HG02885 (cell line): ENCODE data around the gene FGF23.

Source experiments
- ATAC-seq: cut with Tn5 transposase; IDR thresholded peaks from one replicate; pipeline ENCODE4 v1.9.1; 2021; ENCODE audit warnings: mild to moderate bottlenecking; ENCODE audit not compliant: unreplicated experiment, poor library complexity

FGF23 gene

DNA sequence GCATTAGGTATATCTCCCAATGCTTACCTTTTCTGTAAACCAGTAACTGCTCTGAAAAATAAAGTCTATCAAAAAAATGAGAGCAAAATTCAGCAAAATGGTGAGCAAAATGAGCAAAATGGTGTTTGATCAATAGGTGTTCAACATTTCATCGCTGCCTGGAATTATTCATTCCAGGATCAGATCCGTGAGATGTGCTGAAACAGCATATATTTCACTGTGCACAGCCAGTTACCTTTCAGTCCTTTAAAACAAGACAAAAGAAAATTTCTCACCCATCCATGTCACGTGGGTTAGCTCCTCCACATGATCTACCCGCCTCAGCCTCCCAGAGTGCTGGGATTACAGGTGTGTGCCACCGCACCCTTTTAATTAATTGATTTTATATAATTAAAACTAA is 8.1 kb upstream of the FGF23 start:
- no peak for ATAC-seq

DNA sequence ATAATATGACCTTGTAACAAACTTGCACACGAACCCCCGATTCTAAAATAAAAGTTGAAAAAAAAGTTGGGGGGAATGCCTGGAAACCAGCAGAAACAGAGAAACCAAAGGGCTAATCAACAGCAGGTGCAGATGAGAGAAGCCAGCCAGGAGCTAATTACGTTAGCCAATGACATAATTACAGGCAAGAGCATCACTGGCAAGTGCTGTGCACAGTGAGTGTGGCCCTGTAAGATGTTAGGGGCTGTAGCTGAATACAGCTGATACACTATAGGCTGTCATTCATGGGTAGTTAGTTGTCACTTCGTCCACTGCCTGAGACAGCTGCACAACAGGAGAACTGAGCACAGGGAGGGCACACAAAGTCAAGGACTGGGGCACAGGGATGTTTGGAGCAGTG is 7.3 kb upstream of the FGF23 start:
- no peak for ATAC-seq

DNA sequence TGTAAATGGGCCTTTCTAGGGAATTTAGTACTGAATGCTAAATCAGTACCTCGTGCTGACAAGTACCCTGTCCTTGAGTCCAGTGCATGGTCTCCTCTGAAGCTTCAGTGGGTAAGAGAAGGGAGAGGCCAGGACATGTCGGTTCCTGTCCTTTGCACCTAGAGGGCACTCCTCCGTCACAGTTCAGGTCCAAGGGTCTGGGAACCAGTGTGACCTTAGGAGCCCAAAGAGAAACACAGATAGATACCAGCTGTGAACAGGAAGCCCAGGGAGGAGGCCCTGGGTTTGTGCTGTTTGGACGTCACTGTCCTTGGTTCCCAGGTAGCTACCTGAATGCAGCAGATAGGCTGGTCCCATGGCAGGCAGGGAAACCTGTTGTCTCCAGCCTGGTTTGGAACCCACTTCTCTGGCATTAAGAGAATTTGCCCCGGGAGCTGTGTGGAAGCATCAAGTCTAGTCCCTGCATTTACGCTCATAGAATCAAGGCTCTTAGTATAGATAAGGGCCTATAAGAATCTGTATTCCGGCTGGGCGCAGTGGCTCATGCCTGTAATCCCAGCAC is 3.9 kb upstream of the FGF23 start:
- ATAC-seq = no peak

DNA sequence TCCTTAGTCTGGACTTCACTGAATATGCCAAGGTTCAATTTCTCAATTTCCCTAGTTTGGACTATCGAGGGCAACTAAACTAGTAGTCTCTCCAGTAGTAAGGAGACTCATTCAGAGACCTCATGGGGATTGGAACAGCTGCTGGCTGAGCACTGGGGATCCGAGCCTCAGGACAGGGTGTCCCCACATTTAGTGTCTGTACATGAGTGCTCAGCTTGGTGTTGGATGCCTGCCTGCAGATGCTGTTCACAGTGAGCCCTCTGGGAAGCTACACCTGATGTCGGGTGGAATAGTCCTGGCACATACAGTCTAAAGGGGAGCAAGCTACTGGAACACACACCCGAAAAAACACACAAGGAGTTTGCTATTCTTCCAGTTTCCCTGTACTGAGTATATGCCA is 820 bp upstream of the FGF23 start:
- no peak for ATAC-seq

DNA sequence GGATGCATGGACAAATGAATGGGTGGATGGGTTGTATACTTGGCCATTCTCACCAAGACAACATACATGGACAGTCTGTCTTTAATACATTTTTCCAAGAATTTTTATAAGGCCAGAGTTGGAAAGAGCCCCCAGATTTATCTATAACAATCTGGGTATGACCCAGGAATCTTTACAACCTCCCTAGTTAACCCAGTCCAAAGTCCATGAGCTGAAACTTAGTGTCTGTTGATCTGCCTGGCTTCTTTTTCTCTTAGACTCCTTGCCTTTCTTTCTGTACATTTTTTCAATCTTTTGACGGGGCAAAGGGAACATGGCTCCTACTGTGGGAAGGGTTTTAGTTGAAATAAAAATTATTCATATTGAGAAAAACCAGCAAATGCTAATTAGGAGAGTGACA is 740 bp downstream of the FGF23 start:
- no peak for ATAC-seq

DNA sequence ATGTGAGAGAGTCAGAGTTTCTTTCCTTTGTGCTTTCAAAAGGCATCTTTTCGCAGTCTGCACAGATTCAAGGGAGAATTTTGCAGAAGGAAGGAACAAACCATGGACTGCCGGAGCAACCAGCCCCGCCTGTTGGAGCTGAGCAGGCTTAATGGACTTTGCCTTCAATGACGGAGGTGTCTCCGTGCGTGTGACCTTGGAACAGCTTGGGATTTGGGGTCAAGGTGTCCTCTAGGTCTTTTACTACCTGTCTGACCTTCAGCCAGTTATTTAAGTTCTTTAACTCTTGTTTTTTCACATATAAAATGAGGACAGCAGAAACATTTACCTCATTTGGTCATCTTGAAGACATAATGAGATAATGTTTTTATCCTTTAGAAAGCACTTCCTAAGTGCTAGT is 4.1 kb downstream of the FGF23 start:
- ATAC-seq = no peak

DNA sequence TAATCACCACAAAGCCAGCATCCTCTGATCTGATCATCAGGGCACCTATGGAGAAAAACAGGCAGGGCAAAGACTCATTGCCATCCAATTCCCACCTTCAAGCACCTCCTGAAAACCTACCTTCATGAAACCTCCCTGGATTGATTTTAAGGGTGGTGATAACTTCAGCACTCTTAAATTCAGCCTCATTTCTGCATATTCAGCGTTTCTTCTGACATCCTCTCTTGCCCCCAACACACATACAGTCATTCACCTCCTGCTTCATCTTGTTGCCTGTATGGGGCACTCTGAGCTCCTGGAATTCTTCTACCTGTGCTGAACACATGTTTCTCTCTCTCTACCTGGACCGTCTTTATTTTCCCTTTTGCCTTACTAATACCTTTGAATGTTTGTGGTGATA is 6.9 kb downstream of the FGF23 start:
- ATAC-seq = no peak

DNA sequence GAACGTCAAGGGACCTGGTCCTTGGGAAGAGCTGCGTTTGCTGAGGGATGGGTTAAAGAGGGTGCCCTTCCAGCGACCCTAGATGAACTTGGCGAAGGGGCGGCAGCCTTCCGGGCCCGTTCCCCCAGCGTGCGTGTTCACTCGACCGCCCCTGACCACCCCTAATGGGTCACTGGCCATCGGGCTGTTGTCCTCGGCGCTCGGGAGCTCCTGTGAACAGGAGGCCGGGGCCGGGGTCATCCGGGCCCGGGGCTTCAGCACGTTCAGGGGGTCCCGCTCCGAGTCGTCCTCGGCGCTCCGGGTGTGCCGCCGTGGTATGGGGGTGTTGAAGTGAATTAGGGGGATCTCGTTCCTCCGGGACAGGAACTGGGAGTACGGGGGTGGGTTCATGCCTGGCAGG is 9.2 kb downstream of the FGF23 start:
- ATAC-seq = no peak

DNA sequence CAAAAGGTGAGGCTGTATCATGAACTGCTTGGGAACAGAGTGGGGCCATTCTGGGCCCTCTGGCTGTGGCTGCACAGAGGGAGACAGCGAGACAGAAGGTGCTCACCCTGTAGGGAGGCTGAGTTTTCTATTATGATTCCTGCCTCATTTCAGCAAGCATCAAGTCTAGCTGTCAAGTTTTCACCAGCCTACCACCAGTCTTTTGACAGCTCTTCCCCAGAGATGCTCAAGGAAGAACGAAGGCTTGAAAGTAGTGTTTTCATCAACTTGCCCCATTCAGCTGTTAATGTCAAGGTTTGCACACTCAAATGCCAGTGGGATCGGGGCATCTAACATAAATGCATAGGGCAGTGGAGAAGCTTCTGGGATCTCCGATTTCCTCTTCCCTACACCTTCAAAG is 10.0 kb downstream of the FGF23 start:
- no peak for ATAC-seq

DNA sequence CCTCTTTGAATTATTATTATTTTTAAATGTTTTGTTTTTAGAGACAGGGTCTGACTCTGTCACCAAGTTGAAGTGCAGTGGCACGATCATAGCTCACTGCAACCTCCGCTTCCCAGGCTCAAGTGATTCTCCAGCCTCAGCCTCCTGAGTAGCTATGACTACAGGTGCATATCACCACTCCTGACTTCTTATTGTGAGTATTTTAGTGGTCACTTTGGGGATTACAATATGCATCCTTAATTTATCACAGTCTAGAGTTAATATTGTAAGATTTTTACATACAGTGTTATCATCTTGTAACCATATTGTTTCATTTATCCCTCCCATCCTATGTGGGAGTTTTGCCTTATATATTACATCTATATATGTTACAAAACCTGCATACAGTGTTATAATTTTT is 13.4 kb downstream of the FGF23 start:
- no peak for ATAC-seq

DNA sequence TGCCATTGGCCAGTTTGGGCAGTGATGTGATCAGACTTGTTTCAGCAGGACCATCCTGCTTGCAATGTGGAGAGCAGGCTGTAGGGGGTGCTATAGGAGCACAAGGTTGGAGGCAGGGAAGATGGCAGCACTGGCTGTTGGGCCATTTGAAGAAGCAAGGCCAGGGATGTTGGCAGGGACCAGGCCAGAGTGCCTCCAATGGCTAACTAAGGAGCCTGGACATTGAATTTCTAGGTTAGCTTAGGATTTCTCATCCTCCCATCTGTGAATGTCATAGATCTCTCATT is 23.5 kb downstream of the FGF23 start:
- ATAC-seq = no peak

DNA sequence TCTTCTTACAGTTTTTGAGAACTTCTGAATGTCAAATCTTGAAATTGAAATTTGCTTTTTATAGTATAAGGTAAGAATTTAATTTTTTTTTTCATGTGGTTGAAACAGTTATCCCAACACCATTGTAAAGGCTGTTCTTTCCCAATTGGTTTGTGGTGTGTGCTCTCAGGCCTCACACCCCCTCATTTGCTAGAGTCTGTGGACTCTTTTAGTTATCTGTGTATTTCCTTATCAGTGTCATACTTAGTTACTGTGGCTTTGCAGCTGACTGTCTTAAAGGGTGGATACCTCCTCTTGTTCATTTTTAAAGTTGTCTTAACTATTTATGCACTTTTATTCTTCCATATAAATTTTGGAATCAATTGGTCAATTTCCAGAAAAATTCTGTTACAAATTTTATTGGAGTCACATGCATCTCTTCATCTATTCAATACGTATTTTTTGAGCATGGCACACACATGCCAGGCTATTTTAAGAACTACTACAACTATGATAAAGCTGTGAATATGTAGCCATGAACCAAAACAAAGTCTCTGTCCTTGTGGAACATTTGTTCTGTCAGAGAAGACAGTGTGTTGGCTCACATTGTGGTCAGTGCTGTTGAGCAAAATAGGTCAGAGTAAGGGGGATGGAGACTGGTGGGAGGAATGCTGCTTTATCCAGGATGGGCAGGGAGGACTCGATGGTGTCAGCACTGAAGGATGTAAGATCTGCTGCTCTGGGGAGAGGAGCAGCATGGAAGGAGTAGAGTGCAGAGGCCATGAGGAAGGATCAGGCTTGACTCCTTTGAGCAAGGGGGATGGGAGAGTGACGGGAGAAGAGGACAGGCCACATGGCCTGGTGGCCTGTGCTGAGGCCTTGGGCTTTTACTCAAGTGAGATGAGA is 24.1 kb downstream of the FGF23 start:
- ATAC-seq = no peak

DNA sequence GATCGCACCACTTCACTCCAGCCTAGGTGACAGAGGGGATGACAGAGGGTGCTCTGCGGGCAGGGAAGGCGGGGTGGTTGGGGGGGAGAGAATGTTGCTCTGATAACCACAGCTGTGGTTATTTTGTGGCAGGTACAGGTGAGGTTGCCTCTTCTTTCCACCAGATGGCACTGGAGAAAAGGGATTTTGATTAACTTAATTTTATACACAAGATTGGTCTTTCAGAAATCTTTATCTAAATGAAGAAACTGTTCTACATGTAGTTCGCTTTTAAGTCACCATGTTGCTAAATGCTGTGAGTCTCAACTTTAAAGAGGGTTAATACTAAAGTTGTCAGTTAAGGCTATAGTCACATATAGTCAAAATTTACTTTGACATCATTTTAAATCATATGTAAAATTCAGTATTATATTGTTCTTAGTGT is 25.7 kb downstream of the FGF23 start:
- no peak for ATAC-seq

DNA sequence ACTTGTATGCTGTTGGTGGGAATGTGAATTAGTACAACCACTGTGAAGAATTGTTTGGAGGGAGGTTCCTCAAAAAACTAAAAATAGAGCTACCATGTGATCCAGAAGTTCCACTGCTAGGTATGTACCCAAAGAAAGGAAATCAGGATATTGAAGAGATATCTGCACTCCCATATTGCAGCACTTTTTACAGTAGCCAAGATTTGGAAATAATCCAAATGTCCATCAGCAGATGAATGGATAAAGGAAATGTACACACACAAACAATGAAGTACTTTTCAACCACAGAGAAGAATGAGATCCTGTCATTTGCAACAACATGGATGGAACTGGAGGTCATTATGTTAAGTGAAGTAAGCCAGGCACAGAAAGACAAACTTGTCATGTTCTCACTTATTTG is 32.6 kb downstream of the FGF23 start:
- ATAC-seq = no peak

DNA sequence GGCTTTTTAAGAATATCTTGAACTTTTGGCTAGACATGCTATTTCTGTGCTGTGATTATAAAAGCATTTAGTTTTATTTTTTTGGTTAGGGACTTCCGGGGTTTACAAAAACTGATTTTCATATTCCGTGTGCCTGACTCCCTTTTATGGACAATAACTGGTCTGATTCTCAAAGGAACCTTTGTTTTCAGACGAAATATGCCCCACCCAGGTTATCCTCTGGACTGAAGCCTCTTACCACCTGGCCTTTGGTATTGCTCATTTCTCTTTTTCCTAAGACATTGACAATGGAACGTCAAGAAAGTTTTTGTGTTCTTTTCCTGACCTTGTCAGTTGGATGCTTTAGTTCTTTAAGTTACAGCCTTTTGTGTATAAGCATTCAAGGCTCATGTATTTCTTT is 47.7 kb downstream of the FGF23 start:
- ATAC-seq = no peak

DNA sequence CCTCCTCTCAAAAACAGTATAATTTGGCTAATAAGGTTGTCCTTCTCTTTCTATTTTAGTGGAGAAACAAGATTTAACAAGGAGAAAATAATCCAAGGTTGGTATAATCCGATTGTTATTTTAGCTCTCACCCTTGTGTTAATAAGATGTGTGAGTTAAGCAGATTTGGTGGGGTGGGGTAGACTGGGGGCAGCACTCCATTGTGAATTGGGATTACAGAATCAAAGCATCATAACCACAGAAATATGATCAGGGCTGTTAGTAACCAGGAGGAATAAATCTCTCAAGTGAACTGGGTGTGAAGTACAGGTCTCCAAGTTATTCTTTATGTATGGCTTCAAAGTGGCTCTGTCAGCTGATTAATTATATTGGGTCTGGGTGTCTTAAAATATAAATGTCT is 48.3 kb downstream of the FGF23 start:
- ATAC-seq = no peak

DNA sequence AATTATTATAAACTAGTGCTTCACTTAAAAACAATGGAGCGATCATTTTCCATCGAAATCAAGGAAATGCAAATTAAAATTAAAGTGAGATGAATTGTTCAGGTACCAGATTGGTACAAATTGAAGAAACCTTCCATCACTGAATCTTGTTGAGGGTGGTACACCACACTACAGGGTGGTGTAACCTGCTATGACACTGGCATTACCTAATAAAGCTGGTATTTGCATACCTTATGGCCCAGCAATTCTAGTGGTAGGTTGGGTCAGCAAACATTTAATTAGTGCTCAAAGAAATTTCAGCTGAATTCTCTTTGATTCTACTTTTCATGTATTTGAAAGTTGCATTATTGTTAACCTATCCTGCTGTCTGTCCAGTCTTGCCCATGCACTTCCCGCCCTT is 49.3 kb downstream of the FGF23 start:
- ATAC-seq = no peak

DNA sequence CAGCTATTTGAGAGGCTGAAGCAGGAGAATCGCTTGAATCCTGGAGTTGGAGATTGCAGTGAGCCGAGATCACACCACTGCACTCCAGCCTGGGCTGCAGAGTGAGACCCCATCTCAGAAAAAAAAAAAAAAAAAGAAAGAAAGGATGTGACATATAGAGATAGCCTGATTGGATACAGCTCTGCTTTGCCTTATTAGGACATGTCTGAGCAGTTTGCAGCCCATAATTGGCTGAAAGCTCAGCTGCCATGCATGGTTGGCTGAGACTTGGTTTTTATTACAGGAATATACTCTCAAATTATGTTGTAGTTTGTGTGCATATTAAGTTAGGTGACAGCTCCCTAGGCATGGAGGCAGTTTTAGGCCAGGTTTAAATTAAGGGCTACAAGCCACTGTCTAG is 52.2 kb downstream of the FGF23 start:
- no peak for ATAC-seq

DNA sequence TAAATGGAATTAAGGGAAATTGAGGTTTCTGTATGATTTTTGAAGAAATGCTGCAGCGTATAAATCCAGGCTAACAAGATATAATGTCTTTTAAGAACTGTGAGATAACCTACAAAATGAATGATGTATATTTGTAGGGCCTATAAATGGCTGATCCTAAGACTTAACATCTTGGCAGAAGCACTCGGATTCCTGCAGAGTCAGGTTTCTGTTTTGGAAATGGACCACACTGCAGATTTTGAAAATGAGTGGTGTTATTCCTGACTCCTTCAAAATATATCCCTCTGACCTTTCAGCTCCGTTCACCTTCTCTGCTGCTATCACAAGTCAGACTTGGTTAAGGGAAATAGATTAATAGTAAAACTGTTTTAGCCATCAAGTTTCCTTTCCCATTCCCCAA is 53.5 kb downstream of the FGF23 start:
- no peak for ATAC-seq

DNA sequence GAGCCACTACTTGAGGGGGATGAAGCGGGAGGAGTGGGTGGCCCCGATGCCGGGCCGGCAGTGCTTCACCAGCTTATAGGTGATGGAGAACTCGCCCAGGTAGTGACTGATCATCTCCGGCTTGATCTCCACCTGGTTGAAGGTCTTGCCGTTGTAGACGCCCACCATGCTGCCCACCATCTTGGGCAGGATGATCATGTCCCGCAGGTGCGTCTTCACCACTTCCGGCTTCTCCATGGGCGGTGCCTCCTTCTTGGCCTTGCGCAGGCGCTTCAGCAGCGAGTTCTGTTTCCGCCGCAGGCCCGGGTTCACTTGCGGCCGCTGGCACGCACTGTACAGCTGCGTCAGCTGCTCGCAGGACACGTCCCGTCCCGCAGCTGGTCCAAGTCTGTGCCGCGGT is 55.1 kb downstream of the FGF23 start:
- no peak for ATAC-seq

DNA sequence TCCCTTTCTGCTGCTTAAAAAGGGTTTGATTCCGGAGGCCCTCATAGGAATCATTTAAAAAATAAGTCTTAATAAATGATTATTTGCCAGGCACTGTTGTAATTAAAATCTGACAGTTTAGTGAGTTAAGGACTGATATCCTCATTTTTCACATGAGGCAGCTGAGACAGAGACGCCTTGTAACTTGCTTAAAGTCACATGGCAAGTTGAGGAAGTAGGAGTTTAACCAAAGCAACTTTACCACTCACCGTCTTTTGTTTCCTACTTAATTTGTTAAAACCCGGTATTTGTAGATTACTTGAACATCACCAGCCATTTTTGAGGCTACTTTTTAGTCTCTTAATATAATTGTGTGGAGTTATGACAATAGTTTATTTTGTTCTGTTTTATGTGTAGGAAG is 56.1 kb downstream of the FGF23 start:
- ATAC-seq = no peak

DNA sequence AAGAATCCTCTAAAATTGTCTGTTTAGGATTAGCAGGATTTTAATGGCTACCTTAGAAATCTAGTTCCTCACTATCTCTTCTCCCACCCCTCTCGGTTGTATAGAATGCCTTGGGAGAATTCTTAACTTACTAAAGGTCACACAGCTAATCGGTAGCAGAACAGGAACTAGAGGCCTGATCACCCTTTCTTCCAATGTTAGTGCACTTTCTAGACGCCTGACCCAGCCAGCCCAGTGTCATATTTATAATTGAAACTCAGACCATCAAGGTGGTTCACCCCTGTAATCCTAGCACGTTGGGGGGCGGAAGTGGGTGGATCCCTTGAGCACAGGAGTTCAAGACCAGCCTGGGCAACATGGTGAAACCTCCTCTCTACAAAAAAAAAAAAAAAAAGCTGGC is 56.8 kb downstream of the FGF23 start:
- ATAC-seq = no peak
